GM11168 (cell line): Measurements from ENCODE around the gene CRYGN.

Experiments used
- in situ Hi-C: fragments of 300-500 bp; cut with MboI; formaldehyde crosslinking; loops from one replicate; pipeline ENCODE4 v1.12.0; 2022; ENCODE audit warnings: low sequenced_read_pairs; ENCODE audit not compliant: unreplicated experiment

Gene CRYGN

GRCh38 chr7:151444632-151445031, 4.7 kb upstream of the CRYGN start:
- in situ Hi-C loops, result no loop called here

GRCh38 chr7:151442776-151443496, 3.0 kb upstream of the CRYGN start:
- in situ Hi-C loops, result no loop called here

GRCh38 chr7:151440799-151441445, 981 bp upstream of the CRYGN start:
- in situ Hi-C loops, result no loop called here

GRCh38 chr7:151438864-151439601, 908 bp downstream of the CRYGN start:
- in situ Hi-C loops, result no loop called here

GRCh38 chr7:151437866-151438516, 1.9 kb downstream of the CRYGN start:
- in situ Hi-C loops, result no loop called here

GRCh38 chr7:151437159-151437553, 2.8 kb downstream of the CRYGN start:
- in situ Hi-C loops, result no loop called here

GRCh38 chr7:151436446-151437158, 3.3 kb downstream of the CRYGN start:
- in situ Hi-C loops, result no loop called here

GRCh38 chr7:151435971-151436370, 4.0 kb downstream of the CRYGN start:
- in situ Hi-C loops, result no loop called here

- in situ Hi-C loops, result no loop called here
Observed at GRCh38 chr7:151435103-151435916, 4.6 kb downstream of the CRYGN start.

GRCh38 chr7:151434549-151434948, 5.4 kb downstream of the CRYGN start:
- in situ Hi-C loops, result loop anchor here (5.0 kb wide), 1 partner anchor 62 kb away; no protein-coding TSS in a partner anchor

GRCh38 chr7:151433721-151434400, 6.1 kb downstream of the CRYGN start:
- in situ Hi-C loops, result loop anchor here (5.0 kb wide), 1 partner anchor 62 kb away; no protein-coding TSS in a partner anchor

GRCh38 chr7:151432658-151433521, 7.1 kb downstream of the CRYGN start:
- in situ Hi-C loops, result loop anchor here (5.0 kb wide), 1 partner anchor 61 kb away; no protein-coding TSS in a partner anchor

- in situ Hi-C loops, result loop anchor here (5.0 kb wide), 1 partner anchor 60 kb away; no protein-coding TSS in a partner anchor
Observed at GRCh38 chr7:151431768-151432311, 8.1 kb downstream of the CRYGN start.

GRCh38 chr7:151431281-151431767, 8.6 kb downstream of the CRYGN start:
- in situ Hi-C loops, result loop anchor here (5.0 kb wide), 1 partner anchor 59 kb away; no protein-coding TSS in a partner anchor

- in situ Hi-C loops, result loop anchor here (5.0 kb wide), 1 partner anchor 58 kb away; no protein-coding TSS in a partner anchor
Observed at GRCh38 chr7:151430391-151431205, 9.3 kb downstream of the CRYGN start.
